PC-3 (cell line): ENCODE data around the gene HNF4A. TPM values are rescaled to one million over a fixed set of nuclear protein-coding genes. Genes with fewer than 3 reads are reported as not detected.
"Not testable (repeated sequence)": the region's sequence is repeated elsewhere in the genome, so short reads cannot be mapped to it uniquely, and the experiment has no call there.

ENCODE experiments used
- ATAC-seq: fragments of 200-7000 bp; cut with Tn5 transposase; 2 replicates; pipeline ENCODE4 v1.9.1; 2020; ENCODE audit warnings: mild to moderate bottlenecking, moderate library complexity
- BruUV-seq: library from RNA; stranded (reverse); fragments of 400-500 nt; replicated peaks from 2 replicates; lab custom pipeline; 2021; lab: Mats Ljungman, UMichigan
- CTCF ChIA-PET: fragments of 300-600 bp; sonication (Branson Sonifier 250); formaldehyde crosslinking; loops from one replicate; lab custom pipeline; 2022; ENCODE audit warnings: antibody characterized with exemption; lab: Charles Lee
- POLR2A ChIA-PET: fragments of 300-600 bp; sonication (Branson Sonifier 250); formaldehyde crosslinking; loops from one replicate; lab custom pipeline; 2022; ENCODE audit warnings: antibody characterized with exemption; ENCODE audit not compliant: unreplicated experiment; lab: Charles Lee
- DNase-seq: peaks from one replicate; pipeline ENCODE4 v3.0.0-alpha.2; 2015
- H2AFZ ChIP-seq: fragments of 300-600 bp; sonication (generic); 2 replicates; pipeline ENCODE4 v1.6.0; 2016; ENCODE audit warnings: antibody characterized with exemption, low read length
- H3F3A ChIP-seq: fragments of 300-600 bp; sonication (generic); one replicate; pipeline ENCODE4 v1.6.0; 2017; ENCODE audit warnings: antibody characterized with exemption, low read length, control low read depth, mild to moderate bottlenecking; ENCODE audit not compliant: unreplicated experiment
- H3K27ac ChIP-seq: fragments of 300-600 bp; sonication (generic); 2 replicates; pipeline ENCODE4 v1.5.1; 2016; ENCODE audit warnings: mild to moderate bottlenecking, low read length
- H3K27me3 ChIP-seq: fragments of 300-600 bp; sonication (generic); 2 replicates; pipeline ENCODE4 v1.6.1; 2016; ENCODE audit warnings: low read length, mixed read lengths
- H3K36me3 ChIP-seq: fragments of 300-600 bp; sonication (generic); 2 replicates; pipeline ENCODE4 v1.6.1; 2016; ENCODE audit warnings: low read depth, mixed run types, low read length, mixed read lengths
- H3K4me1 ChIP-seq: fragments of 300-600 bp; sonication (generic); 2 replicates; pipeline ENCODE4 v1.5.1; 2016; ENCODE audit warnings: low read length; ENCODE audit not compliant: insufficient read depth
- H3K4me2 ChIP-seq: fragments of 300-600 bp; sonication (generic); 2 replicates; pipeline ENCODE4 v1.6.0; 2016; ENCODE audit warnings: low read length
- H3K4me3 ChIP-seq: fragments of 300-600 bp; sonication (generic); 2 replicates; pipeline ENCODE4 v1.5.1; 2016; ENCODE audit warnings: mild to moderate bottlenecking, low read length, mixed read lengths
- H3K79me2 ChIP-seq: fragments of 300-600 bp; sonication (generic); 2 replicates; pipeline ENCODE4 v1.6.1; 2017; ENCODE audit warnings: low read length, mixed read lengths
- H3K9ac ChIP-seq: fragments of 300-600 bp; sonication (generic); 2 replicates; pipeline ENCODE4 v1.6.0; 2016; ENCODE audit warnings: mild to moderate bottlenecking, low read length
- H3K9me2 ChIP-seq: fragments of 300-600 bp; sonication (generic); replicated peaks from 2 replicates; pipeline ENCODE4 v1.6.1; 2016; ENCODE audit warnings: mixed run types, low read length, mixed read lengths
- H3K9me3 ChIP-seq: fragments of 300-600 bp; sonication (generic); 2 replicates; pipeline ENCODE4 v1.6.1; 2016; ENCODE audit warnings: low read length, mixed read lengths
- H4K20me1 ChIP-seq: fragments of 300-600 bp; sonication (generic); 2 replicates; pipeline ENCODE4 v1.6.1; 2016; ENCODE audit warnings: low read length, mixed read lengths
- CTCF ChIP-seq: fragments of 300-600 bp; sonication (generic); conservative IDR thresholded peaks from 2 replicates; pipeline ENCODE4 v1.5.1; 2017; ENCODE audit warnings: antibody characterized with exemption, low read depth, mild to moderate bottlenecking, low read length
- EZH2 ChIP-seq: fragments of 300-600 bp; sonication (generic); IDR thresholded peaks from one replicate; pipeline ENCODE4 v1.6.1; 2017; ENCODE audit warnings: antibody characterized with exemption, mild to moderate bottlenecking, low read length; ENCODE audit not compliant: unreplicated experiment
- EZH2phosphoT487 ChIP-seq: fragments of 300-600 bp; sonication (generic); IDR thresholded peaks from 2 replicates; pipeline ENCODE4 v1.6.1; 2018; ENCODE audit warnings: mild to moderate bottlenecking, antibody characterized with exemption, low read length, borderline replicate concordance
- intact Hi-C: fragments of 100-400 bp; cut with micrococcal nuclease; formaldehyde crosslinking; loops from 2 replicates; pipeline ENCODE4 v1.9.0; 2023
- total RNA-seq: library from RNA; depleted of rRNA; stranded (reverse); fragments of >200 nt; gene quantifications from 2 replicates; pipeline ENCODE4 v1.2.3, GENCODE V29; 2014

HNF4A gene
- total RNA-seq, 1 experiment from 2014 or later, result not detected

- Histone ChIP-seq H3F3A (no peaks in the 10 kb centered on the region), H3K27ac (no peak overlapping the region), H4K20me1 (no peaks in the 10 kb centered on the region), H3K4me3 (no peak overlapping the region), H2AFZ (no peak overlapping the region), H3K9me2 (no peaks in the 10 kb centered on the region), H3K36me3 (no peaks in the 10 kb centered on the region), H3K27me3 (no peaks in the 10 kb centered on the region), H3K79me2 (no peaks in the 10 kb centered on the region), H3K4me1 (no peaks in the 10 kb centered on the region), H3K4me2 (no peak overlapping the region), H3K9me3 (no peaks in the 10 kb centered on the region), H3K9ac (no peak overlapping the region)
- ChIA-PET POLR2A (no interaction called here), CTCF (no interaction called here)
- no TSS peak for BruUV-seq
- ATAC-seq (no peak), DNase-seq (no peak)
- intact Hi-C loops, result no loop called here
- TF ChIP-seq CTCF, result no peak
- no peak for TF ChIP-seq EZH2phosphoT487
- no peak for TF ChIP-seq EZH2
Observed at GRCh38 chr20:44345147-44345546, 10.4 kb upstream of the HNF4A start.

GRCh38 chr20:44345941-44346340 lies 9.6 kb upstream of the HNF4A start:
- H3K4me1 ChIP-seq, H3K9ac ChIP-seq, H3K36me3 ChIP-seq, intact Hi-C loops, ATAC-seq, H4K20me1 ChIP-seq, POLR2A ChIA-PET, H3F3A ChIP-seq, H3K4me3 ChIP-seq, BruUV-seq, H3K4me2 ChIP-seq, H3K9me2 ChIP-seq, DNase-seq, H3K27me3 ChIP-seq, H3K27ac ChIP-seq, H2AFZ ChIP-seq, H3K9me3 ChIP-seq, H3K79me2 ChIP-seq: not testable (repeated sequence)
- CTCF ChIA-PET, result interaction anchor here (0.6 kb wide), 2 partner anchors 129 to 151 kb away, joined by 3 read pairs; no protein-coding TSS in a partner anchor

GRCh38 chr20:44348168-44348659 lies 7.3 kb upstream of the HNF4A start:
- no peak overlapping the region for H3K4me2 ChIP-seq
- H3K9ac ChIP-seq, result no peak overlapping the region
- DNase-seq (no peak), ATAC-seq (no peak)
- TF ChIP-seq EZH2phosphoT487 (no peak), EZH2 (no peak), CTCF (no peak)
- no peaks in the 10 kb centered on the region for H3K27me3 ChIP-seq
- H3K4me1 ChIP-seq, result no peaks in the 10 kb centered on the region
- no peaks in the 10 kb centered on the region for H3K9me2 ChIP-seq
- CTCF ChIA-PET, result no interaction called here
- H3K27ac ChIP-seq, result no peak overlapping the region
- intact Hi-C loops, result no loop called here
- H3K79me2 ChIP-seq, result no peaks in the 10 kb centered on the region
- H3K36me3 ChIP-seq, result no peaks in the 10 kb centered on the region
- no peaks in the 10 kb centered on the region for H4K20me1 ChIP-seq
- no peak overlapping the region for H2AFZ ChIP-seq
- POLR2A ChIA-PET, result no interaction called here
- no peaks in the 10 kb centered on the region for H3F3A ChIP-seq
- no peak overlapping the region for H3K4me3 ChIP-seq
- no TSS peak for BruUV-seq
- H3K9me3 ChIP-seq, result no peaks in the 10 kb centered on the region
